Measurements from ENCODE around the gene NOC3L. TPM values are rescaled to one million over a fixed set of nuclear protein-coding genes. Genes with fewer than 3 reads are reported as not detected.

NOC3L gene
- total RNA-seq, 3 donors from 2014 or later: 48.8 to 54.6 (median 52.8) TPM

GRCh38 chr10:94344522-94345122 lies 18.1 kb downstream of the NOC3L start:
- ATAC-seq: no peak
- Mint-ChIP-seq H3K4me3 (no peak overlapping the region), H3K36me3 (ENCODE audit: insufficient read depth) (peaks cover 36% of the 10 kb centered on the region), H3K4me1 (ENCODE audit: low read depth) (peaks cover 2% of the 10 kb centered on the region), H3K9me3 (no peaks in the 10 kb centered on the region), H3K27me3 (ENCODE audit: low read depth) (no peaks in the 10 kb centered on the region)
- DNase-seq: no peak

GRCh38 chr10:94343151-94343550 lies 19.6 kb downstream of the NOC3L start:
- H3K4me3 Mint-ChIP-seq: no peak overlapping the region
- ATAC-seq (no peak), DNase-seq (no peak)
- no peaks in the 10 kb centered on the region for H3K27me3 Mint-ChIP-seq (ENCODE audit: low read depth)
- H3K9me3 Mint-ChIP-seq: no peaks in the 10 kb centered on the region
- H3K36me3 Mint-ChIP-seq (ENCODE audit: insufficient read depth): peaks cover 43% of the 10 kb centered on the region
- peaks cover 2% of the 10 kb centered on the region for H3K4me1 Mint-ChIP-seq (ENCODE audit: low read depth)

GRCh38 chr10:94334857-94335256 lies 27.9 kb downstream of the NOC3L start:
- no peaks in the 10 kb centered on the region for H3K4me1 Mint-ChIP-seq (ENCODE audit: low read depth)
- ATAC-seq: no peak
- DNase-seq: no peak
- H3K36me3 Mint-ChIP-seq (ENCODE audit: insufficient read depth): peaks cover 69% of the 10 kb centered on the region
- H3K4me3 Mint-ChIP-seq: no peak overlapping the region
- no peaks in the 10 kb centered on the region for H3K9me3 Mint-ChIP-seq
- no peaks in the 10 kb centered on the region for H3K27me3 Mint-ChIP-seq (ENCODE audit: low read depth)

- Mint-ChIP-seq H3K27me3 (ENCODE audit: low read depth) (no peaks in the 10 kb centered on the region), H3K36me3 (ENCODE audit: insufficient read depth) (peaks cover 56% of the 10 kb centered on the region), H3K4me1 (ENCODE audit: low read depth) (no peaks in the 10 kb centered on the region), H3K9me3 (no peaks in the 10 kb centered on the region), H3K4me3 (no peak overlapping the region)
- ATAC-seq: no peak
- DNase-seq: no peak
These were observed 29.7 kb downstream of the NOC3L start for GRCh38 chr10:94333051-94333450.

- Mint-ChIP-seq H3K4me1 (ENCODE audit: low read depth) (no peaks in the 10 kb centered on the region), H3K36me3 (ENCODE audit: insufficient read depth) (peaks cover 38% of the 10 kb centered on the region), H3K9me3 (no peaks in the 10 kb centered on the region), H3K27me3 (ENCODE audit: low read depth) (no peaks in the 10 kb centered on the region), H3K4me3 (no peak overlapping the region)
- DNase-seq (no peak), ATAC-seq (no peak)
These were observed 34.1 kb downstream of the NOC3L start for GRCh38 chr10:94328613-94329012.

- Mint-ChIP-seq H3K27me3 (ENCODE audit: low read depth) (no peaks in the 10 kb centered on the region), H3K4me1 (ENCODE audit: low read depth) (no peaks in the 10 kb centered on the region), H3K9me3 (no peaks in the 10 kb centered on the region), H3K4me3 (no peak overlapping the region), H3K36me3 (ENCODE audit: insufficient read depth) (peaks cover 38% of the 10 kb centered on the region)
- DNase-seq: no peak
- no peak for ATAC-seq
These were observed 35.1 kb downstream of the NOC3L start for GRCh38 chr10:94327649-94328048.

GRCh38 chr10:94324609-94325233 lies 38.0 kb downstream of the NOC3L start:
- no peaks in the 10 kb centered on the region for H3K9me3 Mint-ChIP-seq
- H3K4me1 Mint-ChIP-seq (ENCODE audit: low read depth): no peaks in the 10 kb centered on the region
- no peak overlapping the region for H3K4me3 Mint-ChIP-seq
- DNase-seq (no peak), ATAC-seq (no peak)
- no peaks in the 10 kb centered on the region for H3K27me3 Mint-ChIP-seq (ENCODE audit: low read depth)
- peaks cover 27% of the 10 kb centered on the region for H3K36me3 Mint-ChIP-seq (ENCODE audit: insufficient read depth)

GRCh38 chr10:94320285-94320914 lies 42.3 kb downstream of the NOC3L start:
- Mint-ChIP-seq H3K9me3 (no peaks in the 10 kb centered on the region), H3K4me3 (no peak overlapping the region), H3K4me1 (ENCODE audit: low read depth) (no peaks in the 10 kb centered on the region), H3K27me3 (ENCODE audit: low read depth) (no peaks in the 10 kb centered on the region), H3K36me3 (ENCODE audit: insufficient read depth) (peaks cover 21% of the 10 kb centered on the region)
- no peak for ATAC-seq
- DNase-seq: peak; percentile 54

- ATAC-seq (no peak), DNase-seq (no peak)
- Mint-ChIP-seq H3K27me3 (ENCODE audit: low read depth) (peaks cover 5% of the 10 kb centered on the region), H3K36me3 (ENCODE audit: insufficient read depth) (peaks cover 2% of the 10 kb centered on the region), H3K4me1 (ENCODE audit: low read depth) (no peaks in the 10 kb centered on the region), H3K9me3 (no peaks in the 10 kb centered on the region), H3K4me3 (no peak overlapping the region)
These were observed 46.2 kb downstream of the NOC3L start for GRCh38 chr10:94316560-94316959.

GRCh38 chr10:94315975-94316464 lies 46.7 kb downstream of the NOC3L start:
- Mint-ChIP-seq H3K4me3 (no peak overlapping the region), H3K27me3 (ENCODE audit: low read depth) (peaks cover 6% of the 10 kb centered on the region)

GRCh38 chr10:94315024-94315451 lies 47.7 kb downstream of the NOC3L start:
- Mint-ChIP-seq H3K4me3 (no peak overlapping the region), H3K27me3 (ENCODE audit: low read depth) (peaks cover 14% of the 10 kb centered on the region), H3K36me3 (ENCODE audit: insufficient read depth) (no peaks in the 10 kb centered on the region), H3K9me3 (no peaks in the 10 kb centered on the region), H3K4me1 (ENCODE audit: low read depth) (no peaks in the 10 kb centered on the region)
- DNase-seq (no peak), ATAC-seq (no peak)

More at GRCh38 chr10:94315975-94316464, 46.7 kb downstream of the NOC3L start:
- Mint-ChIP-seq H3K36me3 (ENCODE audit: insufficient read depth) (peaks cover 2% of the 10 kb centered on the region), H3K9me3 (no peaks in the 10 kb centered on the region), H3K4me1 (ENCODE audit: low read depth) (no peaks in the 10 kb centered on the region)
- ATAC-seq (no peak), DNase-seq (no peak)

- Mint-ChIP-seq H3K27me3 (ENCODE audit: low read depth) (peaks cover 45% of the 10 kb centered on the region), H3K36me3 (ENCODE audit: insufficient read depth) (no peaks in the 10 kb centered on the region)
- no peak for ATAC-seq
These were observed 52.4 kb downstream of the NOC3L start for GRCh38 chr10:94310369-94310768.

GRCh38 chr10:94308866-94309265 lies 53.9 kb downstream of the NOC3L start:
- no peaks in the 10 kb centered on the region for H3K4me1 Mint-ChIP-seq (ENCODE audit: low read depth)
- H3K36me3 Mint-ChIP-seq (ENCODE audit: insufficient read depth): no peaks in the 10 kb centered on the region
- ATAC-seq (no peak), DNase-seq (no peak)
- H3K27me3 Mint-ChIP-seq (ENCODE audit: low read depth): peaks cover 50% of the 10 kb centered on the region
- no peak overlapping the region for H3K4me3 Mint-ChIP-seq
- H3K9me3 Mint-ChIP-seq: no peaks in the 10 kb centered on the region

More at GRCh38 chr10:94310369-94310768, 52.4 kb downstream of the NOC3L start:
- no peak for DNase-seq
- Mint-ChIP-seq H3K4me1 (ENCODE audit: low read depth) (no peaks in the 10 kb centered on the region), H3K9me3 (no peaks in the 10 kb centered on the region), H3K4me3 (no peak overlapping the region)

- Mint-ChIP-seq H3K4me1 (ENCODE audit: low read depth) (no peaks in the 10 kb centered on the region), H3K27me3 (ENCODE audit: low read depth) (peaks cover 53% of the 10 kb centered on the region), H3K4me3 (no peak overlapping the region), H3K36me3 (ENCODE audit: insufficient read depth) (no peaks in the 10 kb centered on the region), H3K9me3 (no peaks in the 10 kb centered on the region)
- DNase-seq (no peak), ATAC-seq (no peak)
These were observed 55.6 kb downstream of the NOC3L start for GRCh38 chr10:94307046-94307615.
